ENCODE data around the gene DPH2.

DNA sequence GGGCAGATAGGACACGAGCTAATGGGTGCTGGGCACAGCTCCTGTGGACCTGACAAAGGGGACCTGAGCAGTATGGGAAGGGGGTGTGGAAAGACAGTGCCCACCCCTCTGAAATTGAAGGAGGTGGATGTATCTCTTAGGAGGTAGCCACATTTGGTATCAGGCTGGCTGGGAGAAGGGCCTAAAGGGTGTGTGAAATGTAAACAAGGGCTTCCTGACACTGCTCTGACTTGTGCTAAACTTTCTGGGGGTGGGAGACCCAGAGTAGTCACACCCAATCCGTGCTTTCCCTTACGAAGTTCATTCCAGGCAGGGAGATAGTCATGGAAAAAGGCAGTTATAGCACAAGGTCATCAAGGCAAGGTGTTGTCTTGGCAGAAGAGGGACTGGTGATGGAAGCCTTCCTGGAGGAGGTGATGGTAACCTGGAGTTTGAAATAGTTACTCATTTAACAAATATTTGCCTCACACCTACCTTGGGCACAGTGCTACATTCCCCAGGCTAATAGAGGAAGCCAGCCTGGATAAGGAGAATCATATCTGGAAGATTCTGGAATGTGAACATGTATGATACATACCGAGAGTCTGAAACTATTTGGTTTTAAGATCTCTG lies 16.3 kb downstream of the DPH2 start:
- TF ChIP-seq, protein P1, sequence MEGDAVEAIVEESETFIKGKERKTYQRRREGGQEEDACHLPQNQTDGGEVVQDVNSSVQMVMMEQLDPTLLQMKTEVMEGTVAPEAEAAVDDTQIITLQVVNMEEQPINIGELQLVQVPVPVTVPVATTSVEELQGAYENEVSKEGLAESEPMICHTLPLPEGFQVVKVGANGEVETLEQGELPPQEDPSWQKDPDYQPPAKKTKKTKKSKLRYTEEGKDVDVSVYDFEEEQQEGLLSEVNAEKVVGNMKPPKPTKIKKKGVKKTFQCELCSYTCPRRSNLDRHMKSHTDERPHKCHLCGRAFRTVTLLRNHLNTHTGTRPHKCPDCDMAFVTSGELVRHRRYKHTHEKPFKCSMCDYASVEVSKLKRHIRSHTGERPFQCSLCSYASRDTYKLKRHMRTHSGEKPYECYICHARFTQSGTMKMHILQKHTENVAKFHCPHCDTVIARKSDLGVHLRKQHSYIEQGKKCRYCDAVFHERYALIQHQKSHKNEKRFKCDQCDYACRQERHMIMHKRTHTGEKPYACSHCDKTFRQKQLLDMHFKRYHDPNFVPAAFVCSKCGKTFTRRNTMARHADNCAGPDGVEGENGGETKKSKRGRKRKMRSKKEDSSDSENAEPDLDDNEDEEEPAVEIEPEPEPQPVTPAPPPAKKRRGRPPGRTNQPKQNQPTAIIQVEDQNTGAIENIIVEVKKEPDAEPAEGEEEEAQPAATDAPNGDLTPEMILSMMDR (IDR thresholded peaks at IDR 0.05) = no peak
- no peak for TF ChIP-seq POLR2A (IDR thresholded peaks at IDR 0.05)

All from breast epithelium (tissue), 3 donors.